Loucy (cell line): ENCODE data around the gene MRAS.

Source experiments
- H2AFZ ChIP-seq: fragments of 200-600 bp; sonication (generic); 2 replicates; pipeline ENCODE4 v1.6.0; 2016; ENCODE audit warnings: antibody characterized with exemption, mild to moderate bottlenecking, low read length, moderate library complexity
- H3F3A ChIP-seq: fragments of 200-600 bp; 2 replicates; pipeline ENCODE4 v1.6.0; 2016; ENCODE audit warnings: antibody characterized with exemption, low read depth, mild to moderate bottlenecking
- H3K27me3 ChIP-seq: fragments of 200-600 bp; sonication (generic); 2 replicates; pipeline ENCODE4 v1.6.1; 2014; ENCODE audit warnings: low read length, mild to moderate bottlenecking; ENCODE audit not compliant: insufficient read depth, poor library complexity, severe bottlenecking
- H3K36me3 ChIP-seq: fragments of 200-600 bp; sonication (generic); 2 replicates; pipeline ENCODE4 v1.6.1; 2016; ENCODE audit warnings: low read length; ENCODE audit not compliant: insufficient read depth
- H3K4me1 ChIP-seq: fragments of 200-600 bp; sonication (generic); 2 replicates; pipeline ENCODE4 v1.5.1; 2014; ENCODE audit warnings: low read length, mild to moderate bottlenecking; ENCODE audit not compliant: insufficient read depth, poor library complexity, severe bottlenecking
- H3K4me2 ChIP-seq: fragments of 200-600 bp; sonication (generic); 2 replicates; pipeline ENCODE4 v1.6.0; 2014; ENCODE audit warnings: antibody characterized with exemption, low read length, low read depth, mild to moderate bottlenecking; ENCODE audit not compliant: poor library complexity, severe bottlenecking
- H3K4me3 ChIP-seq: fragments of 200-600 bp; sonication (generic); 2 replicates; pipeline ENCODE4 v1.5.1; 2014; ENCODE audit warnings: low read length, mild to moderate bottlenecking, mixed read lengths; ENCODE audit not compliant: poor library complexity, severe bottlenecking
- H3K79me2 ChIP-seq: fragments of 200-600 bp; sonication (generic); 2 replicates; pipeline ENCODE4 v1.6.1; 2014; ENCODE audit warnings: low read length; ENCODE audit not compliant: insufficient read depth
- H3K9ac ChIP-seq: fragments of 200-600 bp; sonication (generic); 2 replicates; pipeline ENCODE4 v1.6.0; 2014; ENCODE audit warnings: mild to moderate bottlenecking, low read depth, low read length, moderate library complexity; ENCODE audit not compliant: poor library complexity, severe bottlenecking
- H3K9me2 ChIP-seq: fragments of 200-600 bp; sonication (generic); replicated peaks from 2 replicates; pipeline ENCODE4 v1.6.1; 2016; ENCODE audit warnings: low read depth, low read length, mixed read lengths
- H3K9me3 ChIP-seq: fragments of 200-600 bp; sonication (generic); 2 replicates; pipeline ENCODE4 v1.6.1; 2014; ENCODE audit warnings: mild to moderate bottlenecking, antibody characterized with exemption, low read length, low read depth; ENCODE audit not compliant: insufficient read depth
- H4K20me1 ChIP-seq: fragments of 200-600 bp; sonication (generic); 2 replicates; pipeline ENCODE4 v1.6.0; 2014; ENCODE audit warnings: antibody characterized with exemption, low read length, mild to moderate bottlenecking; ENCODE audit not compliant: insufficient read depth, poor library complexity, severe bottlenecking
- CTCF ChIP-seq: fragments of 200-600 bp; sonication (generic); conservative IDR thresholded peaks from 2 replicates; pipeline ENCODE4 v1.5.1; 2014; ENCODE audit warnings: mild to moderate bottlenecking, antibody characterized with exemption, low read length
- EZH2phosphoT487 ChIP-seq: fragments of 200-600 bp; IDR thresholded peaks from 2 replicates; pipeline ENCODE4 v1.6.1; 2018; ENCODE audit warnings: antibody characterized with exemption, mild to moderate bottlenecking, moderate library complexity, borderline replicate concordance

The MRAS gene

GRCh38 chr3:138336454-138336999 is 11.9 kb upstream of the MRAS start:
- Histone ChIP-seq H3K9ac (no peak overlapping the region), H3K27me3 (no peaks in the 10 kb centered on the region), H3K4me3 (no peak overlapping the region), H3K4me1 (no peaks in the 10 kb centered on the region), H3F3A (no peaks in the 10 kb centered on the region), H3K9me2 (no peaks in the 10 kb centered on the region), H4K20me1 (no peaks in the 10 kb centered on the region), H3K9me3 (no peaks in the 10 kb centered on the region), H3K36me3 (no peaks in the 10 kb centered on the region), H3K79me2 (no peaks in the 10 kb centered on the region), H3K4me2 (no peak overlapping the region), H2AFZ (no peak overlapping the region)
- no peak for TF ChIP-seq CTCF
- no peak for TF ChIP-seq EZH2phosphoT487

GRCh38 chr3:138338244-138338643 is 10.1 kb upstream of the MRAS start:
- no peak for TF ChIP-seq CTCF
- TF ChIP-seq EZH2phosphoT487: no peak
- H2AFZ ChIP-seq: no peak overlapping the region

GRCh38 chr3:138338811-138339210 is 9.6 kb upstream of the MRAS start:
- no peak overlapping the region for H3K9ac ChIP-seq
- H3F3A ChIP-seq: no peaks in the 10 kb centered on the region
- TF ChIP-seq CTCF: no peak
- no peak for TF ChIP-seq EZH2phosphoT487
- no peaks in the 10 kb centered on the region for H4K20me1 ChIP-seq
- no peaks in the 10 kb centered on the region for H3K9me2 ChIP-seq
- no peak overlapping the region for H3K4me2 ChIP-seq
- no peak overlapping the region for H2AFZ ChIP-seq
- no peaks in the 10 kb centered on the region for H3K9me3 ChIP-seq
- no peaks in the 10 kb centered on the region for H3K36me3 ChIP-seq
- no peak overlapping the region for H3K4me3 ChIP-seq
- no peaks in the 10 kb centered on the region for H3K27me3 ChIP-seq
- H3K4me1 ChIP-seq: no peaks in the 10 kb centered on the region
- no peaks in the 10 kb centered on the region for H3K79me2 ChIP-seq

More at GRCh38 chr3:138338244-138338643, 10.1 kb upstream of the MRAS start:
- no peaks in the 10 kb centered on the region for H4K20me1 ChIP-seq
- H3K9me3 ChIP-seq: no peaks in the 10 kb centered on the region
- H3K4me3 ChIP-seq: no peak overlapping the region
- H3K4me2 ChIP-seq: no peak overlapping the region
- H3K79me2 ChIP-seq: no peaks in the 10 kb centered on the region
- H3K36me3 ChIP-seq: no peaks in the 10 kb centered on the region
- H3K9ac ChIP-seq: no peak overlapping the region
- no peaks in the 10 kb centered on the region for H3K9me2 ChIP-seq
- no peaks in the 10 kb centered on the region for H3K4me1 ChIP-seq
- H3F3A ChIP-seq: no peaks in the 10 kb centered on the region
- no peaks in the 10 kb centered on the region for H3K27me3 ChIP-seq
